SK-N-MC (cell line): ENCODE results near the gene KRT17.

Experiments used
- DNase-seq: peaks from one replicate; pipeline ENCODE4 v3.0.0-alpha.2; 2011; ENCODE audit warnings: low read depth, low spot score
- H3K27ac ChIP-seq: fragments of 200-600 bp; sonication (generic); 2 replicates; pipeline ENCODE4 v1.5.1; 2016; ENCODE audit warnings: mixed run types
- H3K36me3 ChIP-seq: fragments of 200-600 bp; sonication (generic); 2 replicates; pipeline ENCODE4 v1.6.1; 2017; ENCODE audit warnings: antibody characterized with exemption, low read length, mixed read lengths; ENCODE audit not compliant: insufficient read depth
- H3K4me3 ChIP-seq: fragments of 200-600 bp; sonication (generic); 2 replicates; pipeline ENCODE4 v1.5.1; 2016
- H3K9ac ChIP-seq: fragments of 200-600 bp; sonication (generic); 2 replicates; pipeline ENCODE4 v1.8.0; 2017; ENCODE audit warnings: mixed run types, mixed read lengths; ENCODE audit not compliant: insufficient read length
- H3K9me3 ChIP-seq: fragments of 200-600 bp; sonication (generic); 2 replicates; pipeline ENCODE4 v1.6.1; 2017; ENCODE audit warnings: low read depth, mild to moderate bottlenecking, antibody characterized with exemption, low read length, moderate library complexity, mixed read lengths
- EZH2 ChIP-seq: fragments of 200-600 bp; sonication (generic); IDR thresholded peaks from one replicate; pipeline ENCODE4 v1.6.1; 2017; ENCODE audit warnings: antibody characterized with exemption
- FOXP2 ChIP-seq: optimal IDR thresholded peaks from 2 replicates; pipeline ENCODE3; 2011; ENCODE audit warnings: mild to moderate bottlenecking, moderate library complexity; ENCODE audit not compliant: insufficient read depth; ENCODE audit errors: extremely low read length, control extremely low read depth
- POLR2AphosphoS5 ChIP-seq: IDR thresholded peaks from 2 replicates; pipeline ENCODE4 v1.6.1; 2012; ENCODE audit warnings: mild to moderate bottlenecking, low read depth, low read length, borderline replicate concordance

The KRT17 gene

DNA sequence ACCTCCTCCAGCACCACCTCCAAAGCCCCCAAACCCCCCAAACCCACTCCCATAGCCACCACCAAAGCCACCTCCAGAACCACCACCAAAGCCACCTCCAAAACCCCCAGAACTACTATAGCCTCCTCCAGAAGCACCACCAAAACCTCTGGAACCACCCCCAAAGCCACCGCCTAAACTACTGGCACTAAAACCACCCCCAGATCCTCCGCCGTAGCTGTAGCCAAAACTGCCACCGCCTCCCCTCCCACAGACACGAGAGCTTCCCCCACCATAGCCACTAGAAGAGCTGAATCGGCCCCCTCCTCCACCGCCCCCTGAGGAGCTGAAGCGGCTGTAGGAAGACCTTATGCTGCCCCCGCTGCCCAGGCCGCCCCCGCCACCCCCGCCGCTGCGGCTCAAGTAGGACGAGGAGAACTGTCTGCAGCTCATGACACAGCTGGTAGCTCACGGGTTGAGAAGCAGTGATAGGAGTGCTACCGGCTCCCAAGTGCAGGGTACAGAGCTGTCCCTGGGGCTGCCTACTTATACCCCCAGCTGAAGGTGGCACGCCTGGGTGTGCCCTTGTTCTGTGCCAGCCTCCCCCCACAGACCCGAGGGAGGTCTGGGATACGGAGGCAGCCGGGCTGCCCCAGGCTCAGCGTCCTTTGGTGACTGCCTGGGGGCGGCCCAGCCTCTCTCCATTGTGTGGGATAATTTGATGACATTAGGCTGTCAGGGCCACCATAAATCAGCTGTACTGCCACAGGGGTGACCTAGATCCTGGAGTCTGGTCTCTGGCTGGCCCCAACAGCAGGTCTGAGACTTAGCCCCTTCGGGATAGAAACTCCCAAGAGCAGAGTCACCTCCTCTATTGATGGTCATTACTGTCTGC, 52.6 kb downstream of the KRT17 start, which contains the start of gene KRT9:
Gene KRT9, minus strand, starts transcription at position 499 of the 874 bp plus-strand sequence. Its CDS starts 67 bp downstream, at position 432.
- Histone ChIP-seq H3K9me3 (no peaks in the 10 kb centered on the region), H3K27ac (no peak within 1 kb of the TSS), H3K9ac (no peak within 1 kb of the TSS), H3K36me3 (no peaks in the 10 kb centered on the region), H3K4me3 (no peak within 1 kb of the TSS)
- DNase-seq, result no peak
- TF ChIP-seq EZH2 (no peak), POLR2AphosphoS5 (no peak), FOXP2 (no peak)
